HG03103 (cell line): ENCODE results near the gene CDH4.

ENCODE experiments used
- ATAC-seq: cut with Tn5 transposase; IDR thresholded peaks from one replicate; pipeline ENCODE4 v1.9.1; 2021; ENCODE audit warnings: low read depth; ENCODE audit not compliant: unreplicated experiment

Gene CDH4

DNA sequence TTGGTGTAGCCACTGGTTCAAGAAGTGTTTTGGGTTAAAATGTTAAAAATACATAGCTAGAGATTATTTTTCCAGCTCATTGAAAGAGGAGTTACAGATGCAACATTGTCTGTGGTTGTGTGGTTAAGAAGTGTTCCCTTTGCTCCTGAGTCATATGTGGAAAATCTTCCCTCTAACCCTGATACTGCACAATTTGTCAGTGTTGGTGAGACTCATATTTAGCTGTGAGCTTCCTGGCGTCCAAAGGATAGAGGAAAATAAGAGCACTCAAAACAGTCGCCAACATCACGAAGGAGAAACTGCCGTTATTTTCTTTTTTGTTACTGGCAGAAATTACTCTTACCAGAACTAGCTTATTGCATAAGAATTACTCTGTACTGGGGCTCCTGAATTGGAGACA is 250.4 kb downstream of the CDH4 start:
- no peak for ATAC-seq

DNA sequence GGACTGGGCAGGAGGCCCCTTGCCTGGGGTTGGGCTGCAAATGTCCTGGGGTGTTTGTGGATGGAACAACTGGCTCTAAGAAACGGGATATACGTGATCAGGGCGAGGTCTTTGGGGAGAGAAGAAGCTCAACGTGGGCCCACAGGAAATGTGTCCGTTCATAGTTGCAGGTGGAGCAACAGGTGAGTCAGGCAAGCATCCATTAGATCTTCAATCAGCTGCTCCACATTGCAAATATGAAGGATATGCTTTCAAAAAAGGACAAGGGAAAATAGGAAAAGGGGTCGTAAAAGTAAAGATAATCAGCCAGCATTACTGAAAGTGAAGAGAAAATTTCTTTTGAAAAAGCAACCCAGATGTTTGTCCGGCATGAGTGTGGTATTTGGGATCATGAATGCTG is 251.0 kb downstream of the CDH4 start:
- ATAC-seq, result no peak

DNA sequence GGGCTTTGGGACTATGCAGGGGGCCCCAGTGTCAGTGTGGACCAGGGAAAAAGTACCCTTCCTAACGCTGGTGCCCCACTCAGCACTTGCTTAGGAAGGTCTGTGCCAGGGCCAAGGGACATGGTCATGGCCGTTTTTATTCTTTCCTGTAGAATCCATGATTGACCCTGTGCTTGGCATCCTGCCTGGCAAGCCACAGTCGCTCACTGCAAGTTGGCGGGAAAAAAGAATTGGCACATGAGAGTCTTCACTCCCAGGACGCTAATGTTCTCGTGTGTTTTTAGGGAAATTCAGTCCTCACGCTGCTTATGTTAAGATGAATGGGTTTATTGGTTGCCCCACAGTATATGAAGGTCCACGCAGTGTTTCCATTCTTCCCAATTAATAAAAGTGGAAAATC is 253.4 kb downstream of the CDH4 start:
- no peak for ATAC-seq

DNA sequence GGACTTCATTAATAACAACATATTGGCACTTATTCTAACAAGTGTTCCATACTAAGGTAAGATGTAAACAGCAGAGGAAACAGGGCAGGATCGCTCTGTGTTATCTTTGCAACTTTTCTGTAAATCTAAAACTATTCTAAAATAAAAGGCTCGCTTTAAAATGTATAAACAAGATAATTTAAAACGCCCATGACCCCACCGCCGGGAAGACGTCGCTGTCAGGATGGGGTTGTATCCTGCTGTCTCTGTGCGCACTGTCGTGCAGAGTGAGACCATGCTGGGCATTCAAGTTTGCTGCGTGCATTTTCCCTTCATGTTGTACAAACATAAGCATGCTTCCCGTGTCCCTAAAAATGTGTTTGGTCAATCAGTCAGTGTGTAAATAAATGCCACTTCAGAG is 255.7 kb downstream of the CDH4 start:
- ATAC-seq, result no peak

DNA sequence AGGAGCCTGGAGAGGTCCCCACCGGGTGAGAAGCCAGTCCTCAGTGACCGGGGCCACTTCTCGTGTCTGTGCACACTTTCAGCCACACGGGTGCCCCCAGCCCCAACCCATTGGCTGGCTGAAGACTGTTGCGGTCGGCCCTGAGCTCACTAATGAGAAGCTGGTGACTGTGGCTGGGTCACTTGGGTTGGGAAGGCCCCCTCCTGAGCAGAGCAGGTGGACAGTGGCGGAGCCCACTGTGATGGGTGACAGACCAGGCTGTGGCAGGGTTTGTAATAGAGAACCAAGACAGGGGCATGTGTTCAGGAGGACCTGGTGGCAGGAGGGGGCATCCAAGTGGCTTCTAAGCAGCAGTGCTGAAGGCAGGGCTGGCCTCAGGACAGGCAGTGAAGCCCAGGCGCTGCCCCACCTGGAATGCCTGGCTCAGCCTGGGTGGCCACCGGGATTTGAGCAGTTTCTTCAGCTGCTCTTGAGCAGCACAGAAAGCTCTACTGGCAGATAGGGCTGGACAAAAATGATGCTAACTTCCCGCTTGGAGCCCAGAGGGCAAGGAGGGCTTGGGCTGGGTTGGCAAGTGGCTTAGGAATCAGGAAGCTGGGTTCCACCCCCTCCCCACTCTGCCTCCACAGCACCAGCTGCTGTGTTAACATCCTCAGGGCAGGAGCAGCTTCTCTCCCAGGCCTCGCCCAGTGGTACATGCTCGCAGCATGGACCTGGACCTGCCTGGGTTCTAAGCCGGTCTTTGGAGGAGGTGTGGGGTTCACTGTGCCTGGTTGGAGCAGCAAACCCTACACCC is 256.4 kb downstream of the CDH4 start:
- ATAC-seq, result no peak

DNA sequence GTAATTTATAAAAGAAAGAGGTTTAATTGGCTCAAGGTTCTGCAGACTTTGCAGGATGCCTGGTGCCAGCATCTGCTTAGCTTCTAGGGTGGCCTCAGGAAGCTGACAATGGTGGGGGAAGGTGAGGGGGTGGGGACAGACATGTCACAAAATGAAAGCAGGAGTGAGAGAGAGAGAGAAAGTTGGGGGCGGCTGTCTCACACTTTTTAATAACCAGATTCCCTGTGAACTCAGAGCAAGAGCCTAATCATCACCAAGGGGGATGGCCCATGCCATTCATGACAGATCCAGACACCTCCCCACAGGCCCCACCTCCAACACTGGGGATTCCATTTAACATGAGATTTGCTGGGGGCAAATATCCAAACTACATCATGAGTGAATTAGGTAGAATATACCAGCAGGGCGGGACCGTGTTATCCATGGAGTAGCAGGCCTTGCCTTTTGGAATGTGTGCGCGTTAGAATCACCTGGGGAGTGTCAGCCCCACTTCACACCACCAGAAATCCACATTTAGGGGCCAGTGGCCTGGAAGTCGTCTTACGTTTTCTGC is 258.8 kb downstream of the CDH4 start:
- no peak for ATAC-seq

DNA sequence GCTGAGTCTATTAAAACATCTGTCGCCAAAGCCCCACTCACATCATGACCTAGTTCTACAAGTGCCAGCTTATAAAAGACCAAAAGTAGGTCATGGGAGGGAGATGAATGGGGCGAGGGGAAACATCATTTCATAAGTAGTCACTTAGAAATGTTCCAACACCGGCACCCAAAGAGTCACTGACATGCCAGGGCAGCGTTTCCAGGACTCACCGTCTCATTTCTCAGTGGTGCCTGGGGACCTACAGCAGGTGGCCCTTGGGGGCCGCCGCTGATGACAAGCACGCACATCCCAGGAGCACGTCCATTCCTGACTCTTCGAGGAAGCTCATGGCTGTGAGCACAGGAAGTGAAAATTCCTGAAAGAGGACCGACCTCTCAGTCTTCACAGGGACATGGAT is 260.4 kb downstream of the CDH4 start:
- no peak for ATAC-seq

DNA sequence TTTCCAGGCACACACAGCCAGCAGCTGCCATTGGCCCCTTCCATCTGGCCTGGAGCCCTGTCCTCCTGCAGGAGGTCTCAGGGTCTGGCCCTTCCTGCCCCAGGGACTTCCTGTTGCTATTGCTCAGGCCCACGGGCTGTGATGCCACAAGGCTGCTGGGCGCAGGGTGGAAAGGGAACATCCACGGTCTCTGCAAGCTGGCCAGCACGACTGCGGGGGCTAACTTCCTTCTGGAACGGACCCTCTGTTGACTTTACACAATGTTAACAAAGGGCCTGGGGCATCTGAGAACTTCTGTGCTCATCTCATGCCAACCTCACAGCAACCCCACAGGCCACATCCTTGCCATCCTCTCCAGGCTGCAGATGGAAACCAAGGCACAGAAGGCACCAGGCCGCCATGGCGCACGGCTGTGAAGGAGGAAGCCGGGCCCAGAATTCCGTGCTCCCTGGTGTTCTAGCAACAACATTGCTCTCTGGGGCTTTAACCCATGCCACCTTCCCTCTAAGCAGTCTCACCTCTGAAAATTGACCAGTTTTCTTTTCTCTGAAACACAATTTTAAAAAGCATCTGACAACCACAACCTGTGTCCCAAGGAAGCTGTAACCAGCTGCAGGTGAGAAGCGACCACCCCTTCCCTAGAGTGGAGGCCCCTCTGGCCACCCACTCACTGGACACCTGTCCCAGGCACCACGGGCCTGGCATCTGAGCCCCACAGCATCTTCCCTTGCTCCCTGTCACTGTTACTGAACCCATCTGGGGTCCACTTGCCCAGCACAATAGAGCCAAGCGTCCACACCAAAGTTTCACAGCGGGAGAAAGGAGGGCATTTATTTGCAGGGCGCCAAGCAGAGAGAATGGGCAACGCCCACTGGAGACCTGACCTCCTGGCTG is 261.3 kb downstream of the CDH4 start:
- ATAC-seq, result no peak

DNA sequence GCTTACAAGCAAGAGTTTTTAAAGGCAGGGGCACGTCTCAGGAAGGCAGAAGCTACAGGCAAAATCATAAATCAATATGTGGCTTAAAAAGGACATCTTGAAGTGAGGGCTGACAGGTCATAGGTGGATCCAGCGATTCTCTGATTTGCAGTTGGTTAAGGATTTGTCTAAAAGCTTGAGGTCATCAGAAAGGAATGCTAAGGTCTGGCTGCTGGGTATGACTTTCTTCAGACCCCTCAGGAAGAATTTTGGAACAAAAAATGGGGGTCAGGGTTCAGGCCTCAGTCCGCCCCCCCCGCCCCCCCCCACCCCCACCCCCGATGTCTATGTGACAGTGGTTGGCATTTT is 261.9 kb downstream of the CDH4 start:
- no peak for ATAC-seq

DNA sequence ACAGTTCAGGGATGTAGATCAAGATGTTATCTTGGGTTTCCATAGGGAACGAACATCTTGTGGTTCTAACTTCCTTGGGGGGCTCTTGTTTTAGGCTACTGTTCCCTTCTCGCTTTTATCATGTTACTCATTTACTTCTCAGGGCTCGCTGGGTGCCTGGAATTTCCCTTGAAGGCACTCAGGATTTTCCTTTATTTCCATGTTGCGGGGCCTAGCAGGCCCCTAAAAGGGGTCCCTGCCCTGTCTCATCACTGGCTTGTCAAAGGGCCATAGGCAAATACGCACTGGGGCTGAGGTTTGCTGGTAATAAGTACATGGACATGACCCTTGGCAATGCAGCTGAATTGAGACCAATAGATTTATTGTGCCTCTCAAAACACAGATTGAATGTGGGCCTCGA is 262.3 kb downstream of the CDH4 start:
- ATAC-seq, result no peak

DNA sequence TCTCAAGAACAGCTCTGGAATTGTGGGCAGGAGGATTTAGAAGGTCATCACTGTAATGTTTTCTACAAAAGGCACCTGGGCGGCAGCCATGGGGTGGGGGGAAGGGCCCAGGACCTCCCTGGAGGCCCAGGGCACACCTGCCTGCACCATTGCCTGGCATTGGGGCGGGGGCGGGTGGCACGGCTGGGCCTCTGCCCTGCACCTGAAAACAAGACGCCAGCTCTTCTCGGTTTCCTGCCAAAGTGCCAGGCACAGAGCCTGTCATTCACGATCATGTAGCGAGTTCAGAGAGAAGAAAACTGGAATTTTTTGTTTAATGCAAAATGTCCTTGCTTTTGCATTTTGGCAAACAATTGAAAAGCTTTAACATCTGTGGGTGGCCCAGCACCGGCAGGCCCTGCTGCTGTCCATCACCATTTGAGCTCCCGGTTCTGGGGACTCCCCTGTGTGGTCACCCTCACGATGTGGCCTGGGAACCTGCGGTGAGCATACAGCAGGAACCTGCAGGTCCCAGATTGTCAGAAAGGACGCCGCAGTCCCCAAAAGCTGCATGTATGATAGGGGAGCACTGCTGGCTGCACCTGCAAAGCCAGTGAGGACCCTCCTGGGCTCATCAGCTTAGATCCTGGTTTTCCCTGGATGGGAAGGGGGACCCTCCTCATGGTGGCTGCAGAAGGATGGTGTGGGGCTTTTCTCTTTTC is 262.9 kb downstream of the CDH4 start:
- no peak for ATAC-seq

DNA sequence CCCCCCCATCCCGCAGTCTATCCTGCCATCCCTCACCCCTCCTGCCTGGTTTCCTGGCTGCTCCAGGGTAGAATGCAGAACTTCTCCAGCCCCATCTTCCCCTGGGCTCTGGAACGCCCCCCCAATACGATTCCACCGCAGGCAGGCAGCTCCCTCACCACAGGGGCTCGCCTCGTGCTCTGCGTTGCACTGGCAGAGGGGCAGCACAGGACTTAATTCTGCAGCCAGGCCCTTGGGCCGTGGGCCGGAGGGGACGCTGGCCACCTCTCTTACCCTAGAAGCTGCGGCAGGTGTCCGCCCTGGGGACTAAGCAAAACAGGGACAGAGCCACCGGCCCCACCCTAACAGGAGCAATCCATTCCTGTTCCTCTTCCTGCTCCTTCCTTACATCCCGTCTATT is 263.9 kb downstream of the CDH4 start:
- ATAC-seq, result no peak

DNA sequence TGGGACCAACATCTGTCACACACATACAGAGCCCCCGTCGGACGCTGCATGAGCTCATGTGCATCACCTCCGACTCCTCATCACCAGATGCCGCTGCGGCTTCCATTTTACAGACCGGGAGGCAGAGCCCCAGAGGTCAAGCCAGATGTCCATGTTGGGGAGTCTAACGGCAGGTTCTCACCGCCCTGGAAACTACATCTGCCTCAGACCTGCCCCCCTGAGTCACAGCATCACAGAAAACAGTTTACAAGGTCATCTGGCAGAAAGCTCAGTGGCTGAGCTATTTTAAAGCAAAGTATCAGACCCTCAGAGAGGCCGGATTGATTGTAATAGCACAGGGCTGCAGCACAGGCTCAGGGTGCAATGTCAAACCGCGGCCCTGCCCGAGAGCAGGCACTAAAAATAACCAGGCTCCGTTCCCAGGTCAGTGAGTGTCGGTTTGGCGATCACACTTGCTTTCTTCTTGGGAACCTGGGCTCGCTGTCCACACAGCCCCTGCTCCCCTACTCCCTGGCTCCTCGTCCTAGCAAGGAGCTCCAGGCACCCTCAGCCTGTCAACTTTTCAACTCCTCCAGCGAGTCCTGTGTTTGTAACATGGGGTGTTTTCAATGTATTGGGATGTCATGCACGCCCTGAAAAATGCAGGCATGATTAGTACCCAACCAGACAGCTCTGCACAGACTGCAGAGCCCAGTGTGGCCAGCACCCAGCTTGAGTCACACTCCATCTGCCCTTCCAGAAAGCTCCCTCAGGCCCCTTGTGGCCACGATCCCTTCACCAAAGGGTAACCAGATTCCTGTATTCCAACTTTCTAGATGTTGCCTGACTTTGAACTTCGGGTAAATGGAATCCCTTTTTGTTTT is 264.5 kb downstream of the CDH4 start:
- no peak for ATAC-seq

DNA sequence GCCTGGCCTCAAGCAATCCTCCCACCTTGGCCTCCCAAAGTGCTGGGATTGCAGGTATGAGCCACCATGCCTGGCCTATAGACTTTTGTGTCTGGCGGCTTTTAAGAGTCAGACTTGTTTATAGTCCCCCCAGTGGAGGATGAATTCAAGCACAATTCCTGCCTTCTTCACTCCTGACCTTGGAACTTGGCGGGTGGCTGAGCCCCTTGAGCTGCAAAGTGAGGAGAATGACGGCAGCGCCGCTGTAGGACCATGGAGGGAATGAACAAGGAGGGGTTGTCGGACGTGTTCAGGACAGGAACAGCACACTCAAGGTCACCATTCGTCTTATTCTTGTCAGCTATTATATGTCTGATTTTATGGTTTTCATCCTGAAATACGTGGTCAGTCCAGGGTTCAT is 265.4 kb downstream of the CDH4 start:
- no peak for ATAC-seq

DNA sequence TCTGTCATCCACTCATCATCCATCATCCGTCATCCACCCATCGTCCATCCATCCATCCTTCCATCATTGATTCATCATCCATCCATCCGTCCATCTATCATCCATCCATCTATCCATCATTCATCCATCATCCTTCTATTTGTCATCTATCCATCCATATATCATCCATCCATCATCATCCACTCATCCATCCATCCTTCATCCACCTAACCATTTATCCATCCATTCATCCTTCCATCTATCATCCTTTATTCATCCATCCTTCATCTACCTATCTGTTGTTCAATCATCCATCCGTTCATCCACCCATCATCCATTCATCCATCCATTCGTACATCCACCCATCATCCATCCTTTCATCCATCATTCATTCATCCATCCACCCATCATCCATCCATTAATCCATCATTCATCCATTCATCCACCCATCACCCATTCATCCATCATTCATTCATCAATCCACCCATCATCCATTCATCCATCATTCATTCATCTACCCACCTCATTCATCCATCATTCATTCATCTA is 266.4 kb downstream of the CDH4 start:
- ATAC-seq, result no peak

DNA sequence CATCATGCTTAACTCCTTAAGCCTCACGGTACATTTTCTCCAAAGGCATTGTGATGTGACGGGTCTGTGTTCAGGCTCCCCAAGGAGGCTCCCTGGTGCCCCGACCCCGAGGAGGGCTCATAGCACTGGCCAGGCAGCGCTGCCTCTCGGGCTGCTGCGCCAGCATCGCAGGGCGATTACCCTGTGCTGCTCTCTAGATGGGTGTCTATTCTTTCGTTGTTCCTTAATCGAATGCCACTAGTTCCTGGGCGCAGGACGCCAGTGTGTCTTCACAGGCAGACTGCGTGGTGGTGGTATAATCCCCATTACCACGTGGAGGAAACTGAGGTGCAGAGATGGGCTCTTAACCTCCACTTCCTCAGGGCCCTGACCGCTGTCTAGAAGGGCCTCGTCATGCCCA is 267.4 kb downstream of the CDH4 start:
- ATAC-seq, result no peak

DNA sequence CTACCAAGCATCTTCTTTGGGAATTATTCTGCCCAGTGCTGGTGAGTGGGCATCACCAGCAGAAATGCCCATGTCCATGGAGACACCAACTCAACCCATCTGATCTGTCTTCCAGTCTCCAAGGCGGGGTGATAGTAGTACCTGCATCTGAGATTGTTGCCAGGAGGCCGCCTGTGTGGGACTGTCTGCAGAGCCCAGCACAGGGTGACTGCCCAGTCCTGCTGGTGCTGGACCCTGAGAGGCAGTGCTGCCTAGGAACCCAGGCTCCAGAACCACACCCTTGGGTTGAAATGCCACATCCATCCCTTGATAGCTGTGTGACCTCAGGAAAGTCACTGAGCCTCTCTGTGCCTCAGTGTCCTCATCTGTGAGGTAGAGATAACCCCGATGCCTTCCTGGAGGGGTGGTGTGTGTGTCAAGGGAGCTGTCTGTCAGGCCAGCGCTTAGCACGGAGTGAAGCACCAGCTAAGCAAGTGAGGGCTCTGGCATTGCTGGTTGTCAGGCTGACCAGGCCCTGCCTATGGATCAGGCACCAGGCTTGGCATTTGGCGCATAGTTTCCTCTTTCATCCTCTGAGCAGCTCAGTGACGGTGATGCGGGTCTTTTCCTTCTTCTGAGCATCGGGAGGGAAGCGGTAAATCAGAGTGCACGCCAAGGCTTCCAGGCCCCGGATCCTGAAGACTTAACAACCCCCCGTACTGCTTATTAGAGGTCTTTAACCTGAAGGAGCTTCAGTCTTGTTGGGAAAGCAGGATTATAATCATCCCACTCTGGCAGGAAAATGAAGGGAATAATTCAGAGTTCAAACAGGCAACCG is 268.2 kb downstream of the CDH4 start:
- ATAC-seq, result no peak

DNA sequence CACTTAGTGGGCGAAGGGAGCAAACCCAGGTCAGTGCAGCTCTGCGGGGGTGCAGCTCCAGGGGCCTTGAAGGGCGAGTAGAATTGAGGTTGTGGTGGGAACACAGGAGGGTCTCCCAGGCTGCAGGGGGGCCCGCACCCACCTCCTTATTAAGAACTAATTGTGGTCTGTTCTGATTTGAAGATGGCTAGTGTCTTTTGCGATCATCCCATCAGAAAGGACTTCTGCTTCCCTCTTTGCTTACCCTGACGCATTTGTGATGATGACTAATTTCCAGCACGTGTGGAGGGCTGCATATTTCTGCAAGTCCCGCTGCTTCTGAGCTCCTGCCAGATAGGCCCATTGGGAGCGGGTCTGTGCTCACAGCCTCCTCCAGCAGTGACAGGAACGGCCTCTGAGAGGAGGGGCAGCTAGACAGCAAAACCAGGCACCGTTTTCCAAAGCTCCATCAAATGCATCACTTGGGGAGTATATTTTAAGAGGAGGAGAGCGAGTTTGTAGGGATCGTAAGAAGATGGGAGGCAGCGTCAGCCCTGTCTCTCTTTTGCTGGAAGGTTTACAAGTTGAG is 268.9 kb downstream of the CDH4 start:
- ATAC-seq, result no peak
